Thoracic aorta (tissue), 2 donors: ENCODE results near the gene RAB3GAP2. TPM values are rescaled to one million over a fixed set of nuclear protein-coding genes. Genes with fewer than 3 reads are reported as not detected.
"Not testable (repeated sequence)": the region's sequence is repeated elsewhere in the genome, so short reads cannot be mapped to it uniquely, and the experiment has no call there.

Source experiments
- ATAC-seq: fragments of 150-250 bp; one replicate; pipeline ENCODE4 v1.8.0; 2017; ENCODE audit warnings: low read depth; ENCODE audit not compliant: insufficient number of reproducible peaks, low FRiP score
- DNase-seq: peaks from one replicate; pipeline ENCODE4 v3.0.0-alpha.2; 2020; ENCODE audit warnings: low spot score
- H3K27ac ChIP-seq, 2 donors: fragments of 200-600 bp; sonication (generic); 1 replicate in 1 of 2; 2 replicates in 1 of 2; pipeline ENCODE4 v1.5.1; 2016; ENCODE audit warnings: mild to moderate bottlenecking in 2 of 2, moderate library complexity in 2 of 2
- H3K27me3 ChIP-seq: fragments of 200-600 bp; sonication (generic); replicated peaks from 2 replicates; pipeline ENCODE4 v1.6.0; 2016; ENCODE audit warnings: mild to moderate bottlenecking; ENCODE audit not compliant: insufficient read depth
- H3K36me3 ChIP-seq: fragments of 200-600 bp; sonication (generic); one replicate; pipeline ENCODE4 v1.5.1; 2016
- H3K4me1 ChIP-seq, 2 donors: fragments of 200-600 bp; sonication (generic); 1 replicate in 1 of 2; 2 replicates in 1 of 2; pipeline versions ENCODE4 v1.5.1 to v1.6.0; 2016; ENCODE audit warnings: low read depth in 2 of 2, mild to moderate bottlenecking in 1 of 2; ENCODE audit not compliant: control insufficient read depth in 1 of 2
- H3K4me3 ChIP-seq: fragments of 200-600 bp; sonication (generic); 2 replicates; pipeline ENCODE4 v1.5.1; 2016; ENCODE audit warnings: mild to moderate bottlenecking
- H3K9me3 ChIP-seq: fragments of 200-600 bp; sonication (generic); 2 replicates; pipeline ENCODE4 v1.5.1; 2016
- total RNA-seq, 2 donors: library from RNA; depleted of rRNA; stranded (reverse); fragments of >200 nt; gene quantifications; one replicate each; pipeline versions ENCODE4 v1.1.0 to v1.2.3, GENCODE V29; 2016
- TF ChIP-seq, protein P1 (sequence below): fragments of 200-600 bp; sonication (generic); IDR thresholded peaks from one replicate; pipeline ENCODE4 v1.5.1; 2019; ENCODE audit warnings: antibody characterized with exemption

The RAB3GAP2 gene
- total RNA-seq, 2 donors from 2014 or later = 22.5 to 37.9 TPM

DNA sequence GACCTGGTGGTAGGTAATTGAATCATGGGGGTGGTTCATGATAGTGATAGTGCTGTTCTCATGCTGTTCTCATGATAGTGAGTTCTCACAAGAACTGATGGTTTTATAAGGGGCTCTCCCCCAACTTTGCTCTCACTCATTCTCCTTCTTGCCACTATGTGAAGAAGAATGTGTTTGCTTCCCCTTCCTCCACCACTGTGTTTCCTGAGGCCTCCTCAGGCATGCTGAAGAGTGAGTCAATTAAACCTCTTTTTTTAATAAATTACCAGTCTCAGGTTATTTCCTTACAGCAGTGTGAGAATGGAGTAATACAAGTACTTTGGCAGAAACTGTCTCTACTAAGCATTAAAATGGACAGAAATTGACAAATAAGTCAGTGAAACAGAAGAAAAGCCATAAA lies 21.6 kb downstream of the RAB3GAP2 start:
- DNase-seq = no peak
- Histone ChIP-seq H3K9me3 (peaks cover 8% of the 10 kb centered on the region), H3K4me1 (no peaks in the 10 kb centered on the region), H3K36me3 (peaks cover 12% of the 10 kb centered on the region), H3K27me3 (no peaks in the 10 kb centered on the region), H3K27ac (no peak overlapping the region), H3K4me3 (no peak overlapping the region)
- no peak for ATAC-seq
- TF ChIP-seq, protein P1, sequence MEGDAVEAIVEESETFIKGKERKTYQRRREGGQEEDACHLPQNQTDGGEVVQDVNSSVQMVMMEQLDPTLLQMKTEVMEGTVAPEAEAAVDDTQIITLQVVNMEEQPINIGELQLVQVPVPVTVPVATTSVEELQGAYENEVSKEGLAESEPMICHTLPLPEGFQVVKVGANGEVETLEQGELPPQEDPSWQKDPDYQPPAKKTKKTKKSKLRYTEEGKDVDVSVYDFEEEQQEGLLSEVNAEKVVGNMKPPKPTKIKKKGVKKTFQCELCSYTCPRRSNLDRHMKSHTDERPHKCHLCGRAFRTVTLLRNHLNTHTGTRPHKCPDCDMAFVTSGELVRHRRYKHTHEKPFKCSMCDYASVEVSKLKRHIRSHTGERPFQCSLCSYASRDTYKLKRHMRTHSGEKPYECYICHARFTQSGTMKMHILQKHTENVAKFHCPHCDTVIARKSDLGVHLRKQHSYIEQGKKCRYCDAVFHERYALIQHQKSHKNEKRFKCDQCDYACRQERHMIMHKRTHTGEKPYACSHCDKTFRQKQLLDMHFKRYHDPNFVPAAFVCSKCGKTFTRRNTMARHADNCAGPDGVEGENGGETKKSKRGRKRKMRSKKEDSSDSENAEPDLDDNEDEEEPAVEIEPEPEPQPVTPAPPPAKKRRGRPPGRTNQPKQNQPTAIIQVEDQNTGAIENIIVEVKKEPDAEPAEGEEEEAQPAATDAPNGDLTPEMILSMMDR = no peak

DNA sequence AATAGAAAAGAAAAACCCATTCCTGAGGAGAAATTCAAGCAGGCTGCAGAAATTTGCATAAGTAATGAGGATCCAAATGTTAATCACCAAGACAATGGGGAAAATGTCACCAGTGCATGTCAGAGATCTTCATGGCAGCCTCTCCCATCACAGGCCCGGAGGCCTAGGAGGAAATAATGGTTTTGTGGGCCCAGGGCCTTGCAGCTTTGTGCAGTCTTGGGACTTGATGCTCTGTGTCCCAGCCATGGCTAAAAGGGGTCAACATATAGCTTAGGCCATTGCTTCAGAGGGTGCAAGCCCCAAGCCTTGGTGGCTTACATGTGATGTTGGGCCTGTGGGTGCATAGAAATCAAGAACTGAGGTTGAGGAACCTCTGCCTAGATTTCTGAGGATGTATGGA lies 22.7 kb downstream of the RAB3GAP2 start:
- H3K27me3 ChIP-seq = no peaks in the 10 kb centered on the region
- TF ChIP-seq, protein P1 = no peak
- ATAC-seq (no peak), DNase-seq (no peak)
- peaks cover 8% of the 10 kb centered on the region for H3K9me3 ChIP-seq
- H3K27ac ChIP-seq = no peak overlapping the region
- H3K4me1 ChIP-seq = no peaks in the 10 kb centered on the region
- H3K4me3 ChIP-seq = no peak overlapping the region
- peaks cover 12% of the 10 kb centered on the region for H3K36me3 ChIP-seq

DNA sequence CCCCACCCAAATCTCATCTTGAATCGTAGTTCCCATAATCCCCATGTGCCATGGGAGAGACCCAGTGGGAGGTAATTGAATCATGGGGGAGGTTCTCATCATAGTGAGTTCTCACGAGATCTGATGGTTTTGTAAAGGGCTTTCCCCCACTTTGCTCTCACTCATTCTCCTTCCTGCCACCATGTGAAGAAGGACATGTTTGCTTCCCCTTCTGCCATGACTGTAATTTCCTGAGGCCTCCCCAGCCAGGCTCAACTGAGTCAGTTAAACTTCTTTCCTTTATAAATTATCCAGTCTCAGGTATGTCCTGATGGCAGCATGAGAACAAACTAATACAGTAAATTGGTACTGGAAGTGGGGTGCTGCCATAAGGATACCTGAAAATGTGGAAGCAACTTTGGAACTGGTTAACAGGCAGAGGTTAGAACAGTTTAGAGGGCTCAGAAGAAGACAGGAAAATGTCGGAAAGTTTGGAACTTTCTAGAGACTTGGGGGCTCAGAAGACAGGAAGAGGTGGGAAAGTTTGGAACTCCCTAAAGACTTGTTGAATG lies 23.5 kb downstream of the RAB3GAP2 start:
- H3K36me3 ChIP-seq = peaks cover 12% of the 10 kb centered on the region
- not testable (repeated sequence) for H3K27me3 ChIP-seq, ATAC-seq, DNase-seq, H3K4me3 ChIP-seq, H3K4me1 ChIP-seq, H3K27ac ChIP-seq, H3K9me3 ChIP-seq

DNA sequence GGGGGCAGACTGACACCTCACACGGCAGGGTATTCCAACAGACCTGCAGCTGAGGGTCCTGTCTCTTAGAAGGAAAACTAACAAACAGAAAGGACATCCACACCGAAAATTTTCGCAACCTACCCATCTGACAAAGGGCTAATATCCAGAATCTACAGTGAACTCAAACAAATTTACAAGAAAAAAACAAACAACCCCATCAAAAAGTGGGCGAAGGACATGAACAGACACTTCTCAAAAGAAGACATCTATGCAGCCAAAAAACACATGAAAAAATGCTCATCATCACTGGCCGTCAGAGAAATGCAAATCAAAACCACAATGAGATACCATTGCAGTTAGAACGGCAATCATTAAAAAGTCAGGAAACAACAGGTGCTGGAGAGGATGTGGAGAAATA lies 26.4 kb downstream of the RAB3GAP2 start:
- ATAC-seq, H3K36me3 ChIP-seq, H3K27ac ChIP-seq, H3K4me3 ChIP-seq, H3K9me3 ChIP-seq, DNase-seq, H3K27me3 ChIP-seq: not testable (repeated sequence)
- H3K4me1 ChIP-seq = peaks cover 6 to 12% of the 10 kb centered on the region in 2 donors

DNA sequence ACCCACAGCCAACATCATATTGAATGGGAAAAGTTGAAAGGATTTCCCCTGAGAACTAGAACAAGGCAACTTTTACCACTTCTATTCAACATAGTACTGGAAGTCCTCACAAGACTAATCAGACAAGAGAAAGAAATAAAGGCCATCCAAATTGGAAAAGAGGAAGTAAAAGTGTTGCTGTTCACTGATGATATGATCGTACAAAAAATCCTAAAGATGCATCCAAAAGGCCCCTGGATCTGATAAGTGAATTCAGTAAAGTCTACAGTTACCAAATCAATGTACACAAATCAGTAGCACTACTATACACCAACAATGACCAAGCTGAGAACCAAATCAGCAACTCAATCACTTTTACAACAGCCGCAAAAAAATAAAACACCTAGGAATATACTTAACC lies 28.3 kb downstream of the RAB3GAP2 start:
- peaks cover 3% of the 10 kb centered on the region for H3K9me3 ChIP-seq
- DNase-seq = no peak
- no peak for ATAC-seq
- no peaks in the 10 kb centered on the region for H3K36me3 ChIP-seq
- H3K27ac ChIP-seq = no peak overlapping the region
- no peak overlapping the region for H3K4me3 ChIP-seq
- H3K4me1 ChIP-seq = peaks cover 18 to 25% of the 10 kb centered on the region in 2 donors
- TF ChIP-seq, protein P1 = no peak
- H3K27me3 ChIP-seq = no peaks in the 10 kb centered on the region

DNA sequence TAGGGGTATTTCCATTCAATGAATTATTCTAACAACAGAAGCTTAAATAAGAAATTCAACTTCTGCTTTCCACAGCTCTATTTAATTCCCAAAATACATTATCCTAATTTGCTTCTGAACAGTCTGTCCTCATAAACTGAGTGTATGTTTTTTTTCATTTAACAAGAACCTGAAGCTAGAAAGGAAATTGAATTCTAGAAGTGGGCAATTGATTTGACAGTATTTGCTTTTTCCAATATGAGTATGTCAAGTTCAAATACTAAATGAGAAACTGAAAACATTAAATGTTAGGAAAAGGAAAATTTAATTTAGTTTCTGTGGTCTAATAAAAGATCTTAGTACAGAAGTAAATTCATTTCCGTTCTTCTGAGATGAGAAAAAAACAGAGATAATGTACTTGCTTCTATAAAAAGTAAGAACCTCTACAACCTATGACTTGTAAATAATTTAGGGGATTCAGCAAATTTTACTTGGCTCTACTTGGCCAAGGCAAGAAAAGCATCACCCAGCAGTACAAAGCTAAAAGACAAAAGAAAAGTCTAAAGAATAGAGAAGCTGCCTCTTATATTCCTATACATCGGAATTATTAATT lies 31.1 kb downstream of the RAB3GAP2 start:
- H3K4me1 ChIP-seq = peaks cover 18 to 25% of the 10 kb centered on the region in 2 donors
- DNase-seq = no peak
- no peak for ATAC-seq
- TF ChIP-seq, protein P1 = no peak
- H3K4me3 ChIP-seq = no peak overlapping the region
- no peaks in the 10 kb centered on the region for H3K9me3 ChIP-seq
- H3K36me3 ChIP-seq = no peaks in the 10 kb centered on the region
- H3K27me3 ChIP-seq = no peaks in the 10 kb centered on the region
- H3K27ac ChIP-seq = no peak overlapping the region
